ENCODE measurements around the gene MMADHC.

Gene MMADHC

GRCh38 chr2:149577269-149577668, 10.3 kb downstream of the MMADHC start:
- H3K27me3 ChIP-seq (ENCODE audit: insufficient read depth, poor library complexity, severe bottlenecking), result no peaks in the 10 kb centered on the region
- no peak overlapping the region for H3K4me3 ChIP-seq (replicated peaks; ENCODE audit: insufficient read depth, low read length)
- DNase-seq (ENCODE audit: low read depth in 1 of 2, low spot score in 1 of 2), result no peak
- H3K27ac ChIP-seq (replicated peaks), result no peak overlapping the region
- TF ChIP-seq SPI1 (IDR thresholded peaks at IDR 0.05; ENCODE audit: borderline replicate concordance, low read depth) (no peak), GABPA (IDR thresholded peaks at IDR 0.05; ENCODE audit: low read depth) (no peak), POLR2AphosphoS5 (IDR thresholded peaks at IDR 0.05; ENCODE audit: low read depth) (no peak), CTCF (IDR thresholded peaks at IDR 0.05; ENCODE audit: insufficient read depth, low read length) (no peak), REST (IDR thresholded peaks at IDR 0.05; ENCODE audit: insufficient replicate concordance, low read depth) (no peak)

GRCh38 chr2:149575752-149576151, 11.8 kb downstream of the MMADHC start:
- DNase-seq (ENCODE audit: low read depth in 1 of 2, low spot score in 1 of 2), result no peak
- TF ChIP-seq GABPA (IDR thresholded peaks at IDR 0.05; ENCODE audit: low read depth), result no peak
- TF ChIP-seq SPI1 (IDR thresholded peaks at IDR 0.05; ENCODE audit: borderline replicate concordance, low read depth), result no peak
- no peak for TF ChIP-seq CTCF (IDR thresholded peaks at IDR 0.05; ENCODE audit: insufficient read depth, low read length)
- no peak for TF ChIP-seq POLR2AphosphoS5 (IDR thresholded peaks at IDR 0.05; ENCODE audit: low read depth)
- no peak for TF ChIP-seq REST (IDR thresholded peaks at IDR 0.05; ENCODE audit: insufficient replicate concordance, low read depth)
- H3K27ac ChIP-seq (replicated peaks), result no peak overlapping the region
- H3K27me3 ChIP-seq (ENCODE audit: insufficient read depth, poor library complexity, severe bottlenecking), result no peaks in the 10 kb centered on the region
- no peak overlapping the region for H3K4me3 ChIP-seq (replicated peaks; ENCODE audit: insufficient read depth, low read length)

- Histone ChIP-seq H3K4me3 (replicated peaks; ENCODE audit: insufficient read depth, low read length) (no peak overlapping the region), H3K27me3 (ENCODE audit: insufficient read depth, poor library complexity, severe bottlenecking) (no peaks in the 10 kb centered on the region), H3K27ac (replicated peaks) (no peak overlapping the region)
- TF ChIP-seq CTCF (IDR thresholded peaks at IDR 0.05; ENCODE audit: insufficient read depth, low read length) (no peak), REST (IDR thresholded peaks at IDR 0.05; ENCODE audit: insufficient replicate concordance, low read depth) (no peak), SPI1 (IDR thresholded peaks at IDR 0.05; ENCODE audit: borderline replicate concordance, low read depth) (no peak), POLR2AphosphoS5 (IDR thresholded peaks at IDR 0.05; ENCODE audit: low read depth) (no peak), GABPA (IDR thresholded peaks at IDR 0.05; ENCODE audit: low read depth) (no peak)
- DNase-seq (ENCODE audit: low read depth in 1 of 2, low spot score in 1 of 2), result no peak
Observed at GRCh38 chr2:149575277-149575676, 12.3 kb downstream of the MMADHC start.
